ENCODE results near the gene DIABLO. TPM values are rescaled to one million over a fixed set of nuclear protein-coding genes. Genes with fewer than 3 reads are reported as not detected.
"Not testable (repeated sequence)": the region's sequence is repeated elsewhere in the genome, so short reads cannot be mapped to it uniquely, and the experiment has no call there.

DIABLO gene
- 30.9 TPM for total RNA-seq
- long read RNA-seq, transcript DIABLO-207 (6 exons, 1,471 nt), result major isoform, 38 of 43 reads
- long read RNA-seq, partial matches to known transcripts, result 0 of 43 reads
- long read RNA-seq, other reads (novel, unspliced or antisense), result 1 of 43 reads

DNA sequence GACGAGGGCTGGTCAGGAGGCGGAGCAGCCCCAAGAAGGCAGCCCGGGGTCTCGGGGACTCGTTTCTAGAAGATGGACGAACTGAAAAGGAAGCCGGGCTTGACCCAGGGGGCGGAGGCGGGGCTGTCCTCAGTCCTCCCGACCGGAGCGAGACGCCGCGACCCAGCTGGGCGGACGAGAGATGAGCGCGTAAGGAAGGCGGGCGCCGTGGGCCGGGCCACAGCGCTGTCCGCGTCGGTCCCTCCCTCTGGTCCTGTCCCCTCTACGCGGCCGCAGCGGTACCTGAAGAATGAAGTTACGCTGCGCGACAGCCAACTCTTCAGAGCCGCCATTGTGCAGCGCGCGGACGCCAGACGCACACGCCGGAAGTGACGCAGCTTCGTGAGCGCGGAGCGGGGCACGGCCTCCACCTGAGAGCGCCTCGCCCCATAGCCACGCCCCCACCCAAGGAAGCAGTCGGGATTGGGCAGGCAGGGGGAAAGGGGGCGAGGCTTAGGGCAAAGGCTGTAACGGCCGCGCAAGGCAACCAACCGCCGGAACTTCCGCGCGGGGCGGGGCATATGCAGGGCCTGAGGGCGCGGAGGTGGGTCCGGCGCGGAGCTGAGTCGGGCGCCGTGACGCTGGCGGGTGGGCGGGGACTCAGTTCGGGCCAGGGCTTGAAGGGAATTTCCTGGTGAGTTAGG is at the start of gene DIABLO:
Gene DIABLO, minus strand, starts transcription at position 370 of the 683 bp plus-strand sequence. Its CDS starts 38 bp downstream, at position 332.
- intact Hi-C loops (cut with DNase I), result loop anchor here (5.0 to 10.0 kb wide), 2 partner anchors 41 to 171 kb away; partner anchors contain the start of gene VPS33A
- peak; percentile 100 for DNase-seq (ENCODE audit: low spot score)

DNA sequence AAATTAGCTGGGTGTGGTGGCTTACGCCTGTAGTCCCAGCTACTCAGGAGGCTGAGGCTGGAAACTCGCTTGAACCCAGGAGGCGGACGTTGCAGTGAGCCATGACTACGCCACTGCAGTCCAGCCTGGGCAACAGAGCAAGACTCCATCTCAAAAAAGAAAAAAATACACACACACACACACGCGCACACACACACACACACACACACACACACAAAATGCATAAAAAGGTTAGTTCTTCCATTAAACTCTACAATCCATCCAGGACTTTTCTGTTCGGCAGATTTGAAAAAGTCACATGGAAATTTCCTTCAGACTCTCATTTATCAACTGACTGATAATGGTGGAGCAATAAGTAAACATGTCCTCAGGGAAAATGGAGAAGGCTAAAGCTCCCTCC is 49.6 kb upstream of the DIABLO start:
- intact Hi-C loops (cut with DNase I), result no loop called here
- no peak for DNase-seq (ENCODE audit: low spot score)

DNA sequence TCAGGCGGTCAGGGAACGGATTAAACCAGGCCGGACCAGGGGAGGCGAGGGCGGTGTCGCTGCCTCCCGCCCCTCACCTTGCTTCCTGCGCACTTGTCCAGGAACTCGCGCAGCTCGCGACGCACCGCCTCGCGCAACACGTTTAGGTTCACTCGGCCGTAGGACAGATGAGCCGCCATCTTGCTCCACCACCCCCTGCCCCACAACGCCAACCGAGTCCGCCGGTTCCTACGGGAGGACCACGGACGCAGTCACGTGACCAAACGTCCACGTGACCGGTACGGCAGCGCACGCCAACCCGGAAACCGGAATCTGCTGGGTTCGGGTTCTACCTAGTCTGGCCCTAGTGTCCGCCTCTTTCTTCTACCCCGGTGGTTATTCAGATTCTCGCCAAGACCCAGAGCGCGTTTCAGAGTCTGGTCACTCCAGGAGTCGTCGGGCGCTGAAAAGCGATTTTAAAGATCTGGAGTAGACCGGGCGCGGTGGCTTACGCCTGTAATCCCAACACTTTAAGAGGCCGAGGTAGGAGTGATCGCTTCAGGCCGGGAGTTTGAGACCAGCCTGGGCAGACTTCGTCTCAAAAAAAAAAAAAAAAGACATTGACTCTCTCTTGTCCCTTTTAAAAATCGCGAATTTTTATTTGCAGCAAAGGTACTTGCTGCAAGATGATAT is 40.5 kb upstream of the DIABLO start, which contains the start of gene VPS33A:
Gene VPS33A, minus strand, starts transcription at position 265 of the 672 bp plus-strand sequence. Its CDS starts 86 bp downstream, at position 179.
- peak; percentile 96 for DNase-seq (ENCODE audit: low spot score)
- intact Hi-C loops (cut with DNase I), result loop anchor here (5.0 kb wide), 1 partner anchor 39 kb away; the partner anchor contains the start of gene DIABLO

DNA sequence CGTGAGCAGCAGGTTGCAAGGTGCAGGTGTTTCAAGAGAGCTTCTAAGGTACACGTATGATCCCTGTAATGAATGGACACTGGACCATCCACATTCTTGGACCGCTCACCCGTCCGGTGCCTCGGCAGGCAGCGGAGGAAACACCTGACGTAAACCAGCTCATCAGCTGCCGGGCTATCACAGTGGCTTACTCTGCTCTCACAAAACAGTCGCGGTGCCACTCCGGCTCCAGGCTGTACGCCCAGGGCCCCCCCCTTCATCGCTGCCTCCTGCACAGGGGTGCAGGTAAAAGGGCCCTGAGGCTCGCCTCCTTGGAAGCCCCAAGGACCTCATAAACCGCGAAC is 40.0 kb upstream of the DIABLO start:
- DNase-seq (ENCODE audit: low spot score), result peak; percentile 77
- intact Hi-C loops (cut with DNase I), result loop anchor here (5.0 kb wide), 1 partner anchor 39 kb away; the partner anchor contains the start of gene DIABLO

DNA sequence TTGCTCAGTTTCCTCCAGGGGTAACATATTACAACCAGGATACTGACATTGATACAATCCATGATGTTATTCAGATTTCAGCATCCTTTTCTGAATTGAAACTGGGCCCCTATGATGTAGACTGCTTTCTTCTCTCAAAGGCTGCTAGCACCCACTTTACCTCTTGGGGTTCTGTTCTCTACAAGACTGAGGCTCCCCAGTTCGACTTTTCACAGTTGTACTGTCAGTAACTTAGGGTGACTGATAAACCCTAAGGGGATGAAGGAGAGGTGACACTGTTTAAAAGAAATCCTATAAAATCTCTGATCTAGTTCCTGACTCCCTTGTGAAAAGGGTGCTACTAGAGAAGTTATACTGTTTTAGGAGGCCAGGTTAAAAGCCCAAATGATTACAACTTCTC is 39.6 kb upstream of the DIABLO start:
- DNase-seq (ENCODE audit: low spot score), result no peak
- intact Hi-C loops (cut with DNase I), result loop anchor here (5.0 kb wide), 1 partner anchor 38 kb away; the partner anchor contains the start of gene DIABLO

DNA sequence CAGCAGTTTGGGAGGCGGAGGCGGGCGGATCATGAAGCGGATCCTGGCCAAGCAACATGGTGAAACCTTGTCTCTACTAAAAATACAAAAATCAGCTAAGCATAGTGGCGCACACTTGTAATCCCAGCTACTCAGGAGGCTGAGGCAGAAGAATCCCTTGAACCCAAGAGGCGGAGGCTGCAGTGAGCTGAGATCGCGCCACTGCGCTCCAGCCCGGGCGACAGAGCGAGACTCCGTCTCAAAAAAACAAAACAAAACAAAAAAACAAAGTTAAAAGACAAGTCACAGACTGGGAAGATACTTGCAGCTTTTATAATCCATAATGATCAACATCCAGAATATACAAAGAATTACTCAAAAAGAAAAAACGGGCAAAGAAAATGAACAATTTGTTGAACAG is 34.9 kb upstream of the DIABLO start:
- intact Hi-C loops (cut with DNase I); DNase-seq (ENCODE audit: low spot score): not testable (repeated sequence)

DNA sequence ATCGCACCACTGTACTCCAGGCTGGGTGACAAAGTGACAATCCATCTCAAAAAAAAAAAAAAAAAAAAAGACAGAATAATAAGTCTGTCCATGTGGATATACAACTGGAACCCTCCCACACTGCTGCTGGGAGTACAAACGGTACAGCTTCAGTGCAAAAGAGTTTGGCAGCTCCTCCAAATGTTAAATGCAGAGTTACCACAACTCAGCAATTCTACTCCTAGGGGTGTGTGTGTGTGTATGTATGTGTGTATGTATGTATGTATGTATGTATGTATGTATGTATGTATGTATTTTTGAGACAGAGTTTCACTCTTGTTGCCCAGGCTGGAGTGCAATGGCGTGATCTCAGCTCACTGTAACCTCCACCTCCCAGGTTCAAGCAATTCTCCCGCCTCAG is 33.1 kb upstream of the DIABLO start:
- DNase-seq (ENCODE audit: low spot score); intact Hi-C loops (cut with DNase I): not testable (repeated sequence)

DNA sequence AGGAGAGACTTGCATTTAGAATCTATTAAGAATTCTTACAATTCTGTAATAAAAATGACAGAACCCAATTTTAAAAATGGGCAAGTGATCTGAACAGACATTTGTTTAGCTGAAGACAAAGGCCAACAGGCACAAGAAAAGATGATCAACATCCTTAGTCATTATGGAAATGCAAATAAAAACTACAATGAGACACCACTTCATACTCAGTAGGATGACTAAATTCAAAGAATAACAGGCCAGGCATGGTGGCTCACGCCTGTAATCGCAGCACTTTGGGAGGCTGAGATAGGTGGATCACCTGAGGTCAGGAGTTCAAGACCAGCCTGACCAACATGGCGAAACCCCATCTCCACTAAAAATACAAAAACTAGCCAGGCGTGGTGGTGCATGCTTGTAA is 32.6 kb upstream of the DIABLO start:
- intact Hi-C loops (cut with DNase I); DNase-seq (ENCODE audit: low spot score): not testable (repeated sequence)

DNA sequence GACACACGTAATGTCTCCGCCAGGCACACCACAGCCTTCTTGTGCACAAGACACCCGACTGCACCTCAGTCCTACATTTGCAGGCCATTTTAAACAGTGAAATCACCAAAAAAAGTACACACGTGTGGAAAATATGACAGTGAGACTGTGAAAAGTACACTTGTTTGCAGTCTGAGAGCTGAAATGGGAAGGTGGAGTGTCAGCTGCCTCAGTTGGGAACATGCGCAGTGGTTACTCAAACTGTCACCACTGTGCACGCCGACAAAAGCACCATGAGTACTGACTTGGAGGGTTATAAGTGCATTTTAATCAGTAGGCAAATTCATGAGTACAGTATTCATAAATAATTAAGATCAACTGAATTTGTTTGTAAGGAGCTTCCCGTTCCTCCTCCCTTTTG is 24.7 kb upstream of the DIABLO start:
- DNase-seq (ENCODE audit: low spot score), result no peak
- intact Hi-C loops (cut with DNase I), result no loop called here

DNA sequence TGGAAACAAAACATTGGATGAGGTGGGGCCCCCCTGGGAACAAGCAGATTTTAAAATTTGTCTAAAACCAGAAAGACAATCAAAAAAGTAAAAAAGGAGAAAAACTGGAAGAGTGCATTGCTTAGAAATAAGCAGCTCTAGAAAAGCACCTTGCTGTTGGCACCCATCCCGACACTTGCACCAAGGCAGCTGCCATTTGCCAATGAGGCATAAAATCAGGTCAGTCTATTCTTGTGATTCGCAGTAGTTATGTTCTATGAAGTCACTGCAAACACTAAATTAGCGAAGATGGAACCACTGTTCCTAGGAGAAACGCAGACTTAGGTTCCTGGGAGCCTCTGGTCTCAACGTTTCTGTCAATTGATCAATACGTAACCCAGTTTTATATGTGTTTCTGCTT is 24.2 kb upstream of the DIABLO start:
- intact Hi-C loops (cut with DNase I), result no loop called here
- DNase-seq (ENCODE audit: low spot score), result no peak

DNA sequence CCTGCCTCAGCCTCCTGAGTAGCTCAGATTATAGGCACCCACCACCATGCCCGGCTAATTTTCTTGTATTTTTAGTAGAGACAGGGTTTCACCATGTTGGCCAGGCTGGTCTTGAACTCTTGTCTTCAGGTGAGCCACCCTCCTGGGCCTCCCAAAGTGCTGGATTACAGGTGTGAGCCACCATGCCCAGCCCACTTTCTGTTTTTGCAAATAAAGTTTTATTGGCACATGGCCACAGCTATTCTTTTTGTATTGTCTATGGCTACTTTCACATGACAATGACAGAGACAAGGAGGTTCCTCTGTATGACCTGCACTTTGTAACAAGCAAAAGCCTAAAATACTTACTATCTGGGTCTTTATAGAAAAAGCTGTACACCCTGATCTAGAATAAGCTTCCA is 19.7 kb upstream of the DIABLO start:
- DNase-seq (ENCODE audit: low spot score), result no peak
- intact Hi-C loops (cut with DNase I), result no loop called here

DNA sequence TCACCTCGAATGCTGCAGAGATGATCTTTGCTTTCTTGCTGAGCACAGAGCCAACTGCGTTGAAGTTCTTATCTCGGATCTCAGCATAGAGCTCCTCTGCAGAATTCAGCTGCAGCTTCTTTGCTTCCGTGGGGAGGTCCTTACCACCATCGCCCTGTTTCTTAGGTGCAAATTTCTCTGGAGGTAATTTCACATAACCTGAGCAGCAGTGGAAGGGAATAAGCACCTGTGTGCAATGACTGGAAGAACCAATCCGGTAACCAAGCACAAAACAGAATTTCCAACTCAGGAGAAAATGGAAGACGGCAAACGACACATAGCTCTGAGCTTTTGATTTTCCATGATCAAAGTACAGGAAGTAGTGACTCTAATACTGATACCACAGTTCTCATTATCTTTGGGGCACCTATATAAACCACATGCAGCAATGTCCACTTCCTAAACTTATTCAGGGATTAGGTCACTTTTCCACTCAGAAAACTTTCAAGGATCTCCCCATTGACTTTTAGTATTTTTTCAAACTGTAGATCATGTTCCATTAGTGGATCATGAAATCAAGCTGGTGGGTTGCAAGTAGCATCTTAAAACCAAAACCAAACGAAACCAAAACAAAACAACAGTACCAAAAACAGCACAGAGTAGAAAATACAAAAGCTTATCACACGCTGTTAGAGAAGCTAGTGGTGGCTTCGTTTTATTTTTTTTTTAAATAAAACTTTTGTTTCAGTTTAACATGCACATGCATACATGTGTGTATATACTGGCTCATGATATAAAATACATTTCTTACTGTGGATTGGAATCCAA is 18.9 kb upstream of the DIABLO start:
- no peak for DNase-seq (ENCODE audit: low spot score)
- intact Hi-C loops (cut with DNase I), result no loop called here

DNA sequence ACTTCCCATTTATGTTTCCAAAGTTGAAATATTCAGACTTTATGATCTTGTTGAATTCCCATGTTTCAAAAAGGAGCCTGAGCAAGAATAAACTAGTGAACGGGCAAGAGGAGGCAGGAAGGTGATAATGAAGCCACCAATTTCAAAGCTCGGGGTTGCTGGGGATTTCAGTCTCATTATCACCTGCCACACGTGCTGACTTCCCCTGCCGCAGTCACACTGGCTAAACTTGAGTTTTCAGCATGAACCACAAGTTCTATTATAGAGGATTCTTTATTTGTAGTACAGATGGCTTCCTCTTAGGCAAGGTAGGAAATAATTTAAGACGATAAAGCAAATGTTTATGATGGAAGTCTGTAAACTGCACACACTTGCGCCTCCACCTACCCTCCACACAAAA is 18.1 kb upstream of the DIABLO start:
- intact Hi-C loops (cut with DNase I), result no loop called here
- no peak for DNase-seq (ENCODE audit: low spot score)

DNA sequence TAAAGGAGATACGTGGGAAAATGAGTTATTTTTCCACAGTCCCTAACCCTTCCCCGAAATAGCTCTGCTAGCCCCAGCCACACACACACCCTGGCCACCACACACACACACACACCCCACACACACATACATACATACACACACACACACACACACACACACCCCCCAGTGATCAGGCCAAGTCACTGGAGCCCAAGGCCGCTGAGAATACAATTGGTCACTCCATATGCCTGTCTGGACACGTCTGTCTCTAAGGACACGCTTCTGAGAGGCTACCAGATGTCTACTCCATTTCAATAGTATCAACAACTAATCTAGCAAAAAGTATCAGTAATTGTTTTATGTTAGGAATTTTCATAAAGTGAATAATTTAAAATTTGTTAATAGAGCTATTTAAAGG is 13.0 kb upstream of the DIABLO start:
- no peak for DNase-seq (ENCODE audit: low spot score)
- intact Hi-C loops (cut with DNase I), result no loop called here

DNA sequence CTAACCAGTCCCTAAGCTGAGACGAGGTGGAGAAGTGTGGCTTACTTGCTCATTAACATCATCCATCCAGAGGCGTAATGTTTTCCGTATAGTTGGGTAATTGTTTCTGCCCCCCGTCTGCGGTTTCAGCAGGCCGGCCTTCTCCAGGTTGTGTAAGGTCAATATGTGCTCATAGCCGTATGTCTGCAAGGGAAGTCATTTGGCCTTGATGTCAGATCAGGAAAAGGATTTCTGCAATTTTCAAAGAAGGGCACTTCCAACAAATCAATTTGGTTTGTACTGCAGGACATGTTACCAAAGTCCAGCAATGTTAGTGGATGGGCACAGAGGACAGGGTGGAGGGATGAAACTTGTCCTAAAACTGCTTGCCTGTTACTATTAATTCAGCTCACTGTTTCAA is 9.9 kb upstream of the DIABLO start:
- DNase-seq (ENCODE audit: low spot score), result no peak
- intact Hi-C loops (cut with DNase I), result no loop called here

DNA sequence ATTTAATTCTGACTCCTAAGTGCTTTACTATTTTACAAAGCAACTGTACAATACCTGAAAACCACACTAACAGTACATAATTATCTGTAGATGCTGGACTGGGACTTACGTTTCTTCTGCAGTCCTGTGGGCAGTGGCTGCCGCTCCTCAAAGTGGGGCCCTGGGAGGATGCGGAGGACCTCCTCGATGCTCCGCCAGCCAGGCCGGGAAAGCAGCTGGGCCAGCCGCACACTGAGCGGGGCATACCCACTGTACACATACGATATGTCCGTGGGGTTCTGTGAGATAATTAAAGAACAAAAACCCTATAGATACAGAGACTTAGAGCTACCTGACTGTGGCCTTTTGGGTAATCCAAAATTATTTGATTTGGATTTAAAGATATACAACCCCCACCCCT is 6.8 kb upstream of the DIABLO start:
- intact Hi-C loops (cut with DNase I), result no loop called here
- DNase-seq (ENCODE audit: low spot score), result no peak

DNA sequence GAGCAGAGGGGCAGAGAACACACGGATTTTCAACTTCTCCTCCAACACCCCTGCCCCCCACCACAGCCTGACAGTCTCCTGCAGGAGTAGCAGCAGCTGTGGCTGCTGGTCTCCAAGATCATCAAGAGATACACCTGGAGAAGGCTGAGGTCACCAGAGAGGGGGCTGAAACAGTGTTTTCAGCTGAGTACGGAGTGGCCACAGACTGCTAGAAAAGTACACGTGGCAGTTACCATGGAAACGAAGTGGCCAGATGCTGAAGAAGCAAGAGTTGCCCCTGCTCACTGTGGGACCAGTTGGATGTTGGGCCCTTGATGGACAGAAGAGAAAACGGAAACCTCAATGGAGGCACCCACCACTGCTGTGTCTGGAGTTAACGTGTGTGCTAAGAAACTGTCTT is 4.9 kb upstream of the DIABLO start:
- intact Hi-C loops (cut with DNase I), result no loop called here
- no peak for DNase-seq (ENCODE audit: low spot score)

DNA sequence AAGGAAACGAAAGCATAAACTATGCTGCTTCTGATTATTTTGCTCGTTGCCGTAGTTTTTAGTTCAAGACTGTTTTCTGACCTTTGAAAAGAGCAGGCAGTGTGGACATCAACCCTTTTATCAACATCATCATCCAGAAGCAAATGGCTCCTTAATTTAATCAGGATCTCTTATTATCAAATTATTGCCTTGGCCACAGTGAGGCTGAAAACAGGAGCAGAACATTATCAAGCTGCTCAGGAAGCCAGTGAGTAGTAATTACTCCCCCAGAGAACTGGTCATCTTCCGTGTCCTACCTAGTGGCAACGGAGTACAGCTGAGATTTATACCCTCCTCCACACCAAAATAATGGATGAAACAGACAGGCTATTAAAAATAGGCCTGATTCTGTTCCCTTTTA is 2.2 kb upstream of the DIABLO start:
- no peak for DNase-seq (ENCODE audit: low spot score)
- intact Hi-C loops (cut with DNase I), result loop anchor here (5.0 to 10.0 kb wide), 2 partner anchors 39 to 173 kb away; partner anchors contain the start of gene VPS33A

DNA sequence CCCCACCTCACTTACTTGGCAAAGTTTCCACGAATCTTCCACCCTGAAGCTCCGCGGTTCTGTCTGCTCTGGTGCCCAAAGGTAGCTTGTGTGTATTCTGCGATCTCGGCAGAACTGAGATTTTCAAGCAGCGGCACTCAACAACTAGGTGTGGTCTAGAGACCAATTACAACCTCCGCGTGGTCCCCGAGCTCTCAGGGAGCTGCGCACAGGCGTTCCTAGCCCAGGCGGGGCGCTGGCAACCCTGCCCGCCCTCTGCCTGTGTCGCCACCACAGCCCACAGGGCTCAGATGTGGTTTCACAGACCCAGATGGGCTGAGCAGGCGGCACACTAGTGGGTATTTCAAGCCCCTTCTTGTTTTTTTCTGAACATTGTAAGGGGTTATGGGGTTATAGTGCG is 1.5 kb upstream of the DIABLO start:
- intact Hi-C loops (cut with DNase I), result loop anchor here (5.0 to 10.0 kb wide), 2 partner anchors 40 to 173 kb away; partner anchors contain the start of gene VPS33A
- DNase-seq (ENCODE audit: low spot score), result no peak
